ENCODE results near the gene DYNC2I2. TPM values are rescaled to one million over a fixed set of nuclear protein-coding genes. Genes with fewer than 3 reads are reported as not detected.

DYNC2I2 gene
- total RNA-seq, 1 experiment from 2014 or later: 71.1 TPM

- TF ChIP-seq, protein P1, sequence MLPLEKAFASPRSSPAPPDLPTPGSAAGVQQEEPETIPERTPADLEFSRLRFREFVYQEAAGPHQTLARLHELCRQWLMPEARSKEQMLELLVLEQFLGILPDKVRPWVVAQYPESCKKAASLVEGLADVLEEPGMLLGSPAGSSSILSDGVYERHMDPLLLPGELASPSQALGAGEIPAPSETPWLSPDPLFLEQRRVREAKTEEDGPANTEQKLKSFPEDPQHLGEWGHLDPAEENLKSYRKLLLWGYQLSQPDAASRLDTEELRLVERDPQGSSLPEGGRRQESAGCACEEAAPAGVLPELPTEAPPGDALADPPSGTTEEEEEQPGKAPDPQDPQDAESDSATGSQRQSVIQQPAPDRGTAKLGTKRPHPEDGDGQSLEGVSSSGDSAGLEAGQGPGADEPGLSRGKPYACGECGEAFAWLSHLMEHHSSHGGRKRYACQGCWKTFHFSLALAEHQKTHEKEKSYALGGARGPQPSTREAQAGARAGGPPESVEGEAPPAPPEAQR (CRISPR knock-in tag; IDR thresholded peaks at IDR 0.05): no peak
- TF ChIP-seq TP53 (CRISPR knock-in tag; IDR thresholded peaks at IDR 0.05) (no peak), GTF2I (CRISPR knock-in tag; conservative IDR thresholded peaks at IDR 0.05) (no peak), FOXJ3 (CRISPR knock-in tag; IDR thresholded peaks at IDR 0.05; ENCODE audit: borderline replicate concordance) (no peak), ETV6 (CRISPR knock-in tag; IDR thresholded peaks at IDR 0.05) (peak; percentile 28; the same call in 1 of the 2 replicates), ZNF396 (CRISPR knock-in tag; IDR thresholded peaks at IDR 0.05; ENCODE audit: borderline replicate concordance) (no peak), ERG (CRISPR knock-in tag; IDR thresholded peaks at IDR 0.05) (no peak), ZNF263 (CRISPR knock-in tag; IDR thresholded peaks at IDR 0.05; ENCODE audit: low read depth) (no peak), OVOL2 (CRISPR knock-in tag; IDR thresholded peaks at IDR 0.05; ENCODE audit: borderline replicate concordance) (no peak), ZNF121 (CRISPR knock-in tag; IDR thresholded peaks at IDR 0.05) (peak; percentile 70; the same call in 1 of the 2 replicates)
- TF ChIP-seq, protein P2, sequence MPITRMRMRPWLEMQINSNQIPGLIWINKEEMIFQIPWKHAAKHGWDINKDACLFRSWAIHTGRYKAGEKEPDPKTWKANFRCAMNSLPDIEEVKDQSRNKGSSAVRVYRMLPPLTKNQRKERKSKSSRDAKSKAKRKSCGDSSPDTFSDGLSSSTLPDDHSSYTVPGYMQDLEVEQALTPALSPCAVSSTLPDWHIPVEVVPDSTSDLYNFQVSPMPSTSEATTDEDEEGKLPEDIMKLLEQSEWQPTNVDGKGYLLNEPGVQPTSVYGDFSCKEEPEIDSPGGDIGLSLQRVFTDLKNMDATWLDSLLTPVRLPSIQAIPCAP (CRISPR knock-in tag; IDR thresholded peaks at IDR 0.05): no peak
- TF ChIP-seq, protein P3, sequence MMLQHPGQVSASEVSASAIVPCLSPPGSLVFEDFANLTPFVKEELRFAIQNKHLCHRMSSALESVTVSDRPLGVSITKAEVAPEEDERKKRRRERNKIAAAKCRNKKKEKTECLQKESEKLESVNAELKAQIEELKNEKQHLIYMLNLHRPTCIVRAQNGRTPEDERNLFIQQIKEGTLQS (CRISPR knock-in tag; conservative IDR thresholded peaks at IDR 0.05): no peak
- TF ChIP-seq, protein P4, sequence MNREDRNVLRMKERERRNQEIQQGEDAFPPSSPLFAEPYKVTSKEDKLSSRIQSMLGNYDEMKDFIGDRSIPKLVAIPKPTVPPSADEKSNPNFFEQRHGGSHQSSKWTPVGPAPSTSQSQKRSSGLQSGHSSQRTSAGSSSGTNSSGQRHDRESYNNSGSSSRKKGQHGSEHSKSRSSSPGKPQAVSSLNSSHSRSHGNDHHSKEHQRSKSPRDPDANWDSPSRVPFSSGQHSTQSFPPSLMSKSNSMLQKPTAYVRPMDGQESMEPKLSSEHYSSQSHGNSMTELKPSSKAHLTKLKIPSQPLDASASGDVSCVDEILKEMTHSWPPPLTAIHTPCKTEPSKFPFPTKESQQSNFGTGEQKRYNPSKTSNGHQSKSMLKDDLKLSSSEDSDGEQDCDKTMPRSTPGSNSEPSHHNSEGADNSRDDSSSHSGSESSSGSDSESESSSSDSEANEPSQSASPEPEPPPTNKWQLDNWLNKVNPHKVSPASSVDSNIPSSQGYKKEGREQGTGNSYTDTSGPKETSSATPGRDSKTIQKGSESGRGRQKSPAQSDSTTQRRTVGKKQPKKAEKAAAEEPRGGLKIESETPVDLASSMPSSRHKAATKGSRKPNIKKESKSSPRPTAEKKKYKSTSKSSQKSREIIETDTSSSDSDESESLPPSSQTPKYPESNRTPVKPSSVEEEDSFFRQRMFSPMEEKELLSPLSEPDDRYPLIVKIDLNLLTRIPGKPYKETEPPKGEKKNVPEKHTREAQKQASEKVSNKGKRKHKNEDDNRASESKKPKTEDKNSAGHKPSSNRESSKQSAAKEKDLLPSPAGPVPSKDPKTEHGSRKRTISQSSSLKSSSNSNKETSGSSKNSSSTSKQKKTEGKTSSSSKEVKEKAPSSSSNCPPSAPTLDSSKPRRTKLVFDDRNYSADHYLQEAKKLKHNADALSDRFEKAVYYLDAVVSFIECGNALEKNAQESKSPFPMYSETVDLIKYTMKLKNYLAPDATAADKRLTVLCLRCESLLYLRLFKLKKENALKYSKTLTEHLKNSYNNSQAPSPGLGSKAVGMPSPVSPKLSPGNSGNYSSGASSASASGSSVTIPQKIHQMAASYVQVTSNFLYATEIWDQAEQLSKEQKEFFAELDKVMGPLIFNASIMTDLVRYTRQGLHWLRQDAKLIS (CRISPR knock-in tag; IDR thresholded peaks at IDR 0.05; ENCODE audit: borderline replicate concordance): no peak
- TF ChIP-seq, protein P5, sequence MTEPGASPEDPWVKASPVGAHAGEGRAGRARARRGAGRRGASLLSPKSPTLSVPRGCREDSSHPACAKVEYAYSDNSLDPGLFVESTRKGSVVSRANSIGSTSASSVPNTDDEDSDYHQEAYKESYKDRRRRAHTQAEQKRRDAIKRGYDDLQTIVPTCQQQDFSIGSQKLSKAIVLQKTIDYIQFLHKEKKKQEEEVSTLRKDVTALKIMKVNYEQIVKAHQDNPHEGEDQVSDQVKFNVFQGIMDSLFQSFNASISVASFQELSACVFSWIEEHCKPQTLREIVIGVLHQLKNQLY (CRISPR knock-in tag; IDR thresholded peaks at IDR 0.05): no peak
Observed at GRCh38 chr9:128656416-128657343, at the start of gene DYNC2I2 (continued).

DNA sequence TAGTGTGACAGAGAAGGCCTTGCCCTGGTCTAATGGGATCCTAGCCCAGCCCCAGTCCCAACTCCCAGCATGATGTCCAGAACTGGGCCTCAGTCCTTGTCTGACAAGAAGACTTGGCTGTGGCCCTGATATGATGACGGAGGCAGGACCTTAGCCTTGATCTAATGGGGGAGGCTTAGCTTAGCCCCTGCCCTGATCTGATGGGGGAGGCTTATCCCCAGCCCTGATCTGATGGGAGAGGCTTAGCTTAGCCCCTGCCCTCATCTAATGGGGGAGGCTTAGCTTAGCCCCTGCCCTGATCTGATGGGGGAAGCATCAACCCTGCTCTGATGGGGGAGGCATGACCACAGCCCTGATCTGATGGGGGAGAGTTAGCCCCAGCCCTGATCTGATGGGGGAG, 49.4 kb upstream of the DYNC2I2 start:
- Mint-ChIP-seq H3K4me1 (peaks cover 4% of the 10 kb centered on the region; the same call in 1 of the 2 replicates), H3K9me3 (no peaks in the 10 kb centered on the region), H3K27ac (no peak overlapping the region), H3K4me3 (no peak overlapping the region), H3K36me3 (peaks cover 6% of the 10 kb centered on the region; the same call in 1 of the 2 replicates), H3K27me3 (ENCODE audit: low read depth) (no peaks in the 10 kb centered on the region)
- CTCF ChIA-PET: interaction anchor here (1.8 kb wide), 1 partner anchor 18 kb away, joined by 4 read pairs; the partner anchor contains the start of gene ZDHHC12
- DNase-seq (ENCODE audit: low spot score) (peak; percentile 0), ATAC-seq (no peak)
- POLR2A ChIA-PET: no interaction called here
- no peak for TF ChIP-seq ZMAT4 (CRISPR knock-in tag; IDR thresholded peaks at IDR 0.05)

All from WTC11 (cell line).